Cardiac septum (tissue), 1 donor: ENCODE measurements around the gene BCAS3. TPM values are rescaled to one million over a fixed set of nuclear protein-coding genes. Genes with fewer than 3 reads are reported as not detected.
"Not testable (repeated sequence)": the region's sequence is repeated elsewhere in the genome, so short reads cannot be mapped to it uniquely, and the experiment has no call there.

Experiments used
- DNase-seq: peaks from one replicate; pipeline ENCODE4 v3.0.0-alpha.2; 2020; ENCODE audit warnings: low spot score
- intact Hi-C: fragments of 100-400 bp; cut with DNase I; formaldehyde crosslinking; loops from one replicate; pipeline ENCODE4 v1.14.0; 2022
- total RNA-seq: library from RNA; stranded (reverse); fragmentation: NEBNext Ultra II Directional; extraction: Animal tissue kit (Norgen Biotek cat#: 25700); gene quantifications from one replicate; pipeline ENCODE4 v1.2.1, GENCODE V29; 2021
- donor health status: DM: no; HTN: no; CAD: no.

Gene BCAS3
- total RNA-seq, 1 donor from 2014 or later = 14.8 TPM

DNA sequence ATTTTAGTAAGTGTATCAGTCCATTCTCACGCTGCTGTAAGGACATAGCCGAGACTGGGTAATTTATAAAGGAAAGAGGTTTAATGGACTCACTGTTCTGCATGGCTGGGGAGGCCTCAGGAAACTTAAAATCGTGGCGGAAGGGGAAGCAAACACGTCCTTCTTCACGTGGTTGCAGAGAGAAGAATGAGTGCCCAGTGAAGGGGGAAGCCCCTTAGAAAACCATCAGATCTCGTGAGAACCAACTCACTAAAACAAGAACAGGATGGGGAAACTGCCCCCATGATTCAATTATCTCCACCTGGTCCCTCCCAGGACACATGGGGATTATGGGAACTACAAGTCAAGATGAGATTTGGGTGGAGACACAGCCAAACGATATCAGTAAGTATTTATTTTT lies 567.3 kb downstream of the BCAS3 start:
- DNase-seq, intact Hi-C loops: not testable (repeated sequence)

DNA sequence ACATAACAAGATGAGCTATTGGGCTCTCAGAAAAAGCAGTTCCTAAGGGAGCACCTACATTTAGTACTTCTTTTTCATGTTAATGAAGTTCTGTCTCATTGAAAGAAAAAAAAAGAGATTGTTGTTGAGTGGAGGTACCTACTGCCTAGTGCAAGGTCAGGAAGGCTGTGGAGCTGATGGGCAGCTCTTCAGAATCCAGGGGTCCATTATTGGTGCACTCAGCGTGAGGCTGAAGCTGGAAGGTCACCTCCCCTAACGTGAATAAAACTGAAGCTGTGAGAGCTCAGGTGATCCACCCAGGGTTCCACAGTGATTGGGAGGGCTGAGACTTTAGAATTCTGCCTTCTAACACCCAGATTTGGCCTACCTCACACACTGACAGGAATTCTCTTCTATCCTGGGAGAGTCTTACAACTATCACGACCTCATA lies 568.1 kb downstream of the BCAS3 start:
- no peak for DNase-seq
- intact Hi-C loops = no loop called here

DNA sequence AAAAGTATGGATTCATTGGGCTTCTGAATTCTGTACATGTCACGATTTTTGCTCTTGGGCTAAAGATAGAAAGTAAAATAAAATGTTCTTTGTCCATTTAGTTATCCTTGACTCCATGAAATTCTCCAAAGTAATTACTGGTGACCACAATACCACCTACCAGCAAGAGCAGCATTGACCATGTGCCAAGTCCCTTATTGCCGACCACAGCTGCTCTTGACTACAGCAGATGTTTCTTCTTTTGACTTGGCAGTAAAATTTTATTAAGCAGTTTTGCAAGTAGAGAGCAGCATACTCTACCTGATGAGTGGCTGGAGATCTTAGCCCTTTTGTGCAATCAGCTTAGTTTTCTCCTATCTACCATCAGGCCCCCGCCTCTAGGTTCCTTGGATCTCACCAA lies 569.8 kb downstream of the BCAS3 start:
- DNase-seq = no peak
- intact Hi-C loops = no loop called here

DNA sequence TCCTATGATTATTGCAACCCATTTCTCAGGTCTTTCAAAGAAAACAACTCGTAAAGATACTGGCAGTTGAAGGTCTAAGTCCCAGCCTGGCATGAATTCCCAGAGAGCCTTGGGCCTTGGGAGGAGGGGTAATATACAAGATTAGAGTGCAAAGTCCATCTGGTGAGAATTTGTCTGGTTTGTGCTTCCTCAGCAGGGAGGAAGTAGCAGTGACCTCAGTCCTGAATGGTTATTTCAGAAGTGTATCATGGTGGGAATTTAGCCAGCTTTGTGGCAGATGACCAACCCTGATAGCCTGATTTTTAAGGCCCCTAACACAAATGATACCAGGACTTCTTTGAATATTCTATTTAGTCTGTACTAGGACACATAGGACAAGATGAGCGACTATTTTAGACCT lies 570.7 kb downstream of the BCAS3 start:
- intact Hi-C loops = no loop called here
- DNase-seq = no peak

DNA sequence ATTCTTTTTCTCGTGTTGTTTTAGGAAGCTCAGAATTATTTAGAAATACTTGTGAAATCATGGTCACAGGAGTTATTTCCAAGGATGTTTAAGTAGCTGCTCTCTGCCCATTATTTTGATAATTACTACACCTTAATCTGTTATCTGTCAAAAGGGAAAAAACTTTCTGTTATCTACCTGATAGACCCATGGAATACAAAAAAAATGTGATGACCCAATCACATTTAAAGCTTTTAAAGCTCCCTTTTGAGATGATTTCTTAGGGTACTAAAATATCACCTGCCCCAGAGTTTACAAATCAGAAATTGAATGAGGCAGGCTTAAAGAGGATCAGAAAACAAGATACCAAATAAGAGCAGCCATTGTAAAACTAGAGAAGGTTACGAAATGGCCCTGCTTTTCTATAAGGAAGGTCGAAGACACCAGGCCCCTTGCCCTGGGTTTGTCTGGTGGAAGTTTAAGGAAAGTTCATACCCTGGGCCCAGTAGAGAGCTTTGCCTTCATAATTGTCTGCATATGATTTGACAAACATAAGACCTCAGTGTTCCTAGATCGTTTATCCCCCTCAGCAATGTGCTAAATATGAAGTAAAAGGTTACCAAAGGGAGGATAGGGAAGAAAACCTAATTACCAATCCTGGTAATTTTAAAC lies 572.1 kb downstream of the BCAS3 start:
- intact Hi-C loops = loop anchor here (10.0 kb wide), 2 partner anchors 145 to 245 kb away; partner anchors contain the start of gene TBX2

DNA sequence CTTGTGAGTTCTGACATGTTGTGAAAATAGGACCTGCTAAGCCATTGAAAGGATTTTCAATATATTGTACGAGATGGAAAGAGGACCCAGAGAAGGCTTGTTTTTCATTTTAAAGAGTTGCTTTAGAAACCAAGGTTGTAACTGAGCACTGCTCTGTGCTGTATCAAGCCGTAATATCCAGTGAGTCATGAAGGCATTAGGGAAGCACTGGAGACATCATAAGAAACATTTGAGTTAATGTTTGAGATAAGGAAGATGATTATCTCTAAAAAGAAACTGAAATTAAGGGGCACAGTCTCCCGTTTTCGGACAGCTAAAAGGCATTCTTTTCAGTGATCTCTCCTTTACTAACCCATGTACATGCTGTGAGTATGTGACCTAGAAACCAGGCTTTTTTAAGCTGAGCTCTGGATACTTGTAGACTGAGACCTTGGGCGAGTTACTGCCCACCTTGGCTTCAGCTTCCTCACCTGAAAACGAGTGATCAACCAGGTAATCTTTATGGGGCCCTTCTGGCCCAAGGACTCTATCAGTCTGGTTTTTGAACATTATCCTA lies 572.8 kb downstream of the BCAS3 start:
- intact Hi-C loops = loop anchor here (10.0 kb wide), 2 partner anchors 144 to 246 kb away; partner anchors contain the start of gene TBX2
- no peak for DNase-seq

More for the DNA sequence above, 572.1 kb downstream of the BCAS3 start:
- DNase-seq = no peak

DNA sequence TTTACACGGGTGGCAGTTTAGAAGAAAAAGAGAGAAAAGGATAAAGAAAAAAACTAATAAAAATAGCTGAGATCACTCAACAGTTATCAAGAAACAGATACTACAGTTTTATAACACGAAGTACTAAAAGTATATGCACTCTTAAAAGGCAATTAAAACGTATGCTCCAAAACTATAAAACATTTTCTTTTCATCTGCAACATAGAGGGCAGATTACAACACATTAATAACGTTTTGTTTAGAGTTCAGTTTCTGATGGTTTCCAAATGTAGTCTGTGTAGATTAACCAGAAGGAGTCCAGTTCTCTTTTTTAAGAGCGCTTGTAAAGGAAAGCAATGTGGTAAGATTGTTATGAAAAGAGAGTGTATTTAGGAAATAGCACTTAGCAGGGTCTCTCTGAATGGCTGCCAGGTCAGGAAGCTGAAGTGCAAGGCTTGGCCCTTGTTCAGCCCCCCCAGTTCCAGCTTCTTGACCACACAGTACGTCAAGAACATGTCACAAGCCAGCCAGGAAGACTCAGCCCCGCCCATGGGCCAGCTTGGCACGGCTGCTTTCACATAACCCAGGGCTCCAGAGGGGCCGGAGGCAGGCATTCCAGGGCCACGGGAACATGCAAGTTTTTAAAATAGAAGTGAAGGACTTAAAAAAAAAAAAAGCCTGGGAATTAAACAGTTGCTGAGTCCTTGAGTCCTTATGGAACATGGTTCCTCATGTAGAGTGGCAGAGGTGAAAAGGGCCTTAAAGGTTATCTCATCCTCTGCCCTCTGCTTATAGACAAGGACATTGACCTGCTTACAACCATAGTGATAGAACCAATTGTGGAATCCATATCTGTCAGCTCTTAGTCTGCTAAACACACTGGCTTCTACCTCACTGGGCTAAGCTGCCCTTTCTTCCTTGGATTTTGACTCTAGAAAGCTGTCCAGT lies 574.6 kb downstream of the BCAS3 start:
- peak; percentile 92 for DNase-seq
- intact Hi-C loops = loop anchor here (10.0 kb wide), 2 partner anchors 143 to 247 kb away; partner anchors contain the start of gene TBX2

DNA sequence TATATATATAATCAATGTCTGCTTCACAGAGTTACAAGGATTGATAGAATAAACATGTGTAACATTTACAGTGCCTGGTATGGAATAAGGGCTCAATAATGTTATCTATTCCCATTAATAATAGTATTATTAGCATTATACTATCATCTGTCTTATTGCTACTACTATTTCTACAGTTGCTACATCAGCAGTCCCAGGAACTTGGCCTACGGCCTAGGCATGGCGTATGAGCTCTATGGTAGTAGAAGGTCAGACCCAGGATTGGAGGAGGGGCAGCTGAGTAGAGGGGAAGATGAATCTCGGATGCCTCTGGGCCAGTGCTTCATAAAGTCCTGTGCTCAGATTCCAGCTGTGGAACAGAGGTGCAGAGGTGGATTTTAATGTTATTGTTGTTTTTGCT lies 575.7 kb downstream of the BCAS3 start:
- intact Hi-C loops = loop anchor here (10.0 kb wide), 2 partner anchors 141 to 249 kb away; partner anchors contain the start of gene TBX2
- DNase-seq = no peak

DNA sequence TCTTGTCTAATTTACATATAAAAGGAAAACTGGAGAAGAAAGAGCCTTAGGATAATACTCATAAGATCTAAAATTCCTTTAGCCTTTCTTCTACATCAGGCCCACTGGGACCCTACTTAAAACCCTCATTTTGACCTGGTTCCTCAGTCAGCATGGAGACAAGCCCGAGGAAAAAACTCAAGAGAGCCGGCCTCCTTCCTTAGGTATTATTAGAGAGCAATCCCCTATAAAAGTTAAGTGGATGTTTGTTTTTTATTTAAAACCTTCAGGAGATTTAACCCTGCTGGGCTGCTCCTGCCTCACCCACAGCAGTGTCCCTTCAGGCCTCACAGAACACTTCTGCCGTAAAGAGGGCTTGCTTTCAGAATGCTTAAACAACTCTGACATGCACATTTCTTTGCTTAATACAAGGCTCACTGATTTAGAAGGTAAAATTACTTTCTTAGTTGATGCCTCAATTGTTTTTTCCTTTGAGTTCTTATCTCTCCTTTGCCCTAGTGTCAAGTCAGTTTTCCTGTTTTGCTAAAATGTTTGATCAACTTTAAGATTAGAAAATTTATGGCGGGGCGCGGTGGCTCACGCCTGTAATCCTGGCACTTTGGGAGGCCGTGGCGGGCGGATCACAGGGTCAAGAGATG lies 576.4 kb downstream of the BCAS3 start:
- intact Hi-C loops = loop anchor here (10.0 kb wide), 2 partner anchors 141 to 249 kb away; partner anchors contain the start of gene TBX2
- no peak for DNase-seq

DNA sequence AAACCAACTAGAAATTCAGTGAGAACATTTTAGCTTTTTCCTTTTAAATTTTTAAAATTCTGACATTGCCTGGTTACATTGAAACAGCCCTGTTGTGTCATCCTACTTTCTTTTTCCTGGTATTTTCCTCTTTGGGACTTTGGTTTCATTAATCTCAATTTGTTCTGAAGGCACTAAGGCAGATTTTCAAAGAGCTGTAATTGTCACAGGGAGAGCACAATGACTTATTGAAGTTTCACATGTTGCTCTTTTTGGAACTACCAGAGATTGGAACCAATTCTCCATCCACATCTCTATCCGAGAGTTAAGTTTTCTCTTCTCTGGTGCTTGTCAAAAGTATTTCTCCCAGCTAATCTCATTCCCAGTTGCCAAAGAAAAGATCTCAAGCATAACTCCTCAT lies 577.3 kb downstream of the BCAS3 start:
- intact Hi-C loops = loop anchor here (10.0 kb wide), 2 partner anchors 140 to 250 kb away; partner anchors contain the start of gene TBX2
- DNase-seq = no peak

DNA sequence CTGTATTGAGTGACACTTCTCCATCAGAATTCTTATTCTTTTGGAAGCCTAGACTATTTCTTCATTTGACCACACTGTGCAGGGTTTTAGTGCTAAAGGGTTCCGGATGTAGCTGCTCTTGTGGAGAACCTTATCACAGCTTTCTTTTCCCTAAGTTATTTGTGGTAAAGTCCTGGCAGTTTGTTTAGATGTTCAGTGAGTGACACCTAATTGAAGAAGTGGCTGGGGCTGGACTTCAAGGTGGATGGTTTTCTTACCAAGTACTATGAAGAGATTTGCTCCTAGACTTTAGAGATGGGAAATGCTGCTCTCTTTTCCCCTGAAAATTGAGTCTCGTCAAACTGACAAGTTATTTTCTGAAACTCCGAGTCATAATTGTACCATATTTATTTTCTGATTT lies 578.0 kb downstream of the BCAS3 start:
- intact Hi-C loops = loop anchor here (10.0 kb wide), 2 partner anchors 139 to 251 kb away; partner anchors contain the start of gene TBX2
- DNase-seq = no peak

DNA sequence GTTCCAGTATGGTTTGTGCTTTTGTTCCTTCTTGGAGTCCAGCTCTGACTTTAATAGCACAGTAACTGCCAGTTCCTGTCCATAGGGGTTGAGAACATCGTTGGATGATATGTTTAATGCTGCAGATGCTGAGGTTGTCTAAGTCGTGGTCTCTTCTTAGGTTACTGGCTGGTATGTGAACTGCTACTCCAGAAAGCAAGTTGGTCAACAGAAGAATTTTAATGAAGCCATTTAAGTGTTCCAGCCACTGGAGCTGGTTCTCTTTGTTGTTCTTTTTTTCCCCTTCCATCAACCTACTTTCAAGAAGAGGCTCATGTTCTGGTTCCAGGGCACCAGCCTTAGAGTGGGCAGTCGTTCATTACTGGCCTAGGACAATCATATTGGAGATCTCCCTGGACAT lies 581.7 kb downstream of the BCAS3 start:
- DNase-seq = no peak
- intact Hi-C loops = loop anchor here (10.0 kb wide), 2 partner anchors 135 to 255 kb away; partner anchors contain the start of gene TBX2

DNA sequence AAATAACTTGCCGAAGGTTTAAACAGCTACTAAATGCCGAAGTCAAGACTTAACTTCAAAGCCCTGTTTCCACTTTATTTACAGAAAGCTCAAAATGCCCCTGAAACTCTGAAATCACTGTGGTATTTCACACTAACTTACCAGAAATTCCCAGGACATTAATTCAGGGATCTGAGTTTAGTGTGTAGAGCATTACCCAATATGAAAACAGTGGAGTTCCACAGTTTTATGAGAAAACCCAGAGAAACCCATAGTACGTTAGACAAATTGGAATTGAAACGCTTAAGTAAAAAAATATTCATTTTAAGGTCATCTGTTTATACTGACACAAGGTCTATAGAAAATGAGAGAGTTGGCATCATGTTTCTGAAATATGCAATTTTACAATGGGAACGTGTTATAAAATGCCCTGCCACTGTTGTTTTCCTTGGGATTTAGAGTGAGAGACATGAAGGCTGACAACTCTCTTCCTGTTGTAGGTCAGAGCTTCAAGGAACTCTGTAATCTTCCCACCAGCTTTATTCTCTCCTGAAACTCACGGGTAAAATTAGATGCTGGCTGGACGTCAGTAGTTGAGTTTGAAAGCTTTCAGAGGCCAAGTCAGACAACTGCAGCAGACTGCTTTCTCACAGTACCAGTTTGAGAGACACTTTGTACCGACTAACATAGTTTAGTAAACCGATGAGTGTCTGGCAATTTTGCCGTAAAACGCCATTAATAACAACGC lies 582.6 kb downstream of the BCAS3 start:
- DNase-seq = no peak
- intact Hi-C loops = no loop called here

DNA sequence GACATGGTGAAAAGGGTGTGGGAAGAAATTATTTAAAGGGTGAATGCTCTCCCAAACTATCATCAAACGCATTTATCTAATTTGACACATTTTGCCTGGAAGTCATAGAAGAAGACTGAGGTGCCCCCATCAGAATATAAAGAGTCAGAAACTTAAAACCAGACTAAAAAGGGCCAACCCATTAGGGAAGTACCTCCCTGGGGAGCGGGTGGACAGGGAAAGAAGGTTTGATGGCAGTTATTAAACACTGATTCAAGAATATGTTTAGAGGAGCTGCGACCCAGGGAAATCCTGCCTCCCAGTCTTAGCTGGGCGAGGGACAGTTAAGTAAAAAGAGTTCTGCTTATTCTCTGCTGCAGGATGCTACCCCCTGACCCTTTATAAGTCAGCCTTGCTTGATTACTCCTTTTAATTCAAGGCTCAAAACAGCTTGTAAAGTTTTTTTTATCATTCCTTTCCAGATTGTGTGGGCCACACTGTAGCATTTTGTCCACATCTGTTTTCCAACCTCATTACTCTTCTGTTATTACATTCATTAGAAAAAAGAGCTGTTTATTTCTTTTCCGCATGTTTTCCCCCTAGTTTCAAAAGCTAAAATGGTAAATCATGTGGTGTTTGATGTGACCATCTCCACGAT lies 583.5 kb downstream of the BCAS3 start:
- DNase-seq = no peak
- intact Hi-C loops = no loop called here

DNA sequence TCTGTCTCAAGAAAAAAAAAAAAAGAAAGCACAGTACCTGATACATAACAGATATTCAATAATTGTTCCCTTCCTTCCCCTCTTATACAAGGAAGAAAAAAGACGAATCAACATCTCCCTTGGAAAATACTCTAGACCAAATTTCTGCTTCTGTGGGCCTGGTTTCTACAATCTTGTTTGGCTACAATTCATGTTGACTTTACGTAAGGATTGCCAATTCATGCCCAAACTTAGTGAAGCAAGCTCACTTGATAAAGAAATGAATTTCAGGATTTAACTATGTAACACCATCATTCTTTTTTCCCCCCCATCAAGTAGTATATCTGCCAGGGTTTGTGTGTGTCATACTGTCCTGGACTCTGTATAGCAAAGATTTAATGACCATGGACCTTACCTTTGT lies 587.7 kb downstream of the BCAS3 start:
- DNase-seq = no peak

DNA sequence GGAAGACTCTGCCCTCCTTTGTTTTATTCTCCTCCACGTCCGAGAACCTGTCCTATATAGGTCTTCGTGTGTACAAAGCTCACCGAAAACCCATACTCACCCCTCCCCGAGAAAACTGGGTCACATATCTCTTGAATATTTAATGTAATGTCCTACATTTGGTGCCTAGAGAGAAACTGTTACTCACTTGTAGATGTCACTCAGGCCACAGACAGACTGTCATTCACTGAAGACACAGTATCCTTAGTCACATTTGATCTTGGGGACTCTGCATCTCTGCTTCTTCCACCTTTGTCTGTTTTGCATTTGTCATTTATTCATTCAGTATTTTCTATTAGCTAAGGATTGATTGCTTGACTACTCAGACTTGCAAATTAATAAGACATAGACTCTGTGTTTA lies 590.2 kb downstream of the BCAS3 start:
- intact Hi-C loops = no loop called here

More for the DNA sequence above, 587.7 kb downstream of the BCAS3 start:
- intact Hi-C loops = no loop called here

DNA sequence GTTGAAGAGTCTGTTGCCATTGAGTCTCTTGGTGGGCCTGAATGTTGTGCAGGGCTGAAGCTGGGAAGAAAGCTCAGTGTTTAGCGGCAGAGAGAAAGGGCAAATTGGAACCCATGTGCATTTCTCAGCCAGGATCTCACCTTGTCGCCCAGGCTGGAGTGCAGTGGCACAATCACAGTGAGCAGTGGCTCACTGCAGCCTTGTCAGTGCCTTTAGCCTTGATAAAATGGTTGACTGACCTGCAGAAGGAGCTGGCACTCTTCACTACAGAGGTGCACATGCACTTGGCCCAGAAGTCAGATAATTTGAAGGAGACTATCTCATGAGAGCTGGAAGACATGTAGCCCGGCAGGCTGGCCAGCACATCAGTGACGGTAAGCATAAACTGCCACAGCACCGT lies 597.7 kb downstream of the BCAS3 start:
- no peak for DNase-seq
- intact Hi-C loops = no loop called here

More for the DNA sequence above, 590.2 kb downstream of the BCAS3 start:
- DNase-seq = no peak

DNA sequence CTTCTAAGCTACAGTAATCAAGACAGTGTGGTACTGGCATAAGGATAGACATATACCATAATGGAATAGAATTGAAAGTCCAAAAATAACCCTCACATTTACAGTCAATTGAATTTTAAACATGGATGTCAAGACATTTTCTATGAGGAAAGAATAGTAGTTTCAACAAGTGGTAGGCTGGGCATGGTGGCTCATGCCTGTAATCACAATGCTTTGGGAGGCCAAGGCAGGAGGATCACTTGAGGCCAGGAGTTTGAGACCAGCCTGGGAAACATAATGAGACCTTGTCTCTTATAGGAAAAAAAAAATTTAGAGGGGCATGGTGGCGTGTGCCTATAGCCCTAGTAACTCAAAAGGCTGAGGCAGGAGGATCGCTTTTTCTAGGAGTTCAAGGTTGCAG lies 599.2 kb downstream of the BCAS3 start:
- intact Hi-C loops = no loop called here
- DNase-seq = no peak
